Measurements from ENCODE around the gene RNF166. TPM values are rescaled to one million over a fixed set of nuclear protein-coding genes. Genes with fewer than 3 reads are reported as not detected.

Gene RNF166
- total and polyA plus RNA-seq, 2 donors (not counting 3 experiments of a cell fraction or from before 2014, with no cell fraction given): 27.6 to 38.8 TPM

DNA sequence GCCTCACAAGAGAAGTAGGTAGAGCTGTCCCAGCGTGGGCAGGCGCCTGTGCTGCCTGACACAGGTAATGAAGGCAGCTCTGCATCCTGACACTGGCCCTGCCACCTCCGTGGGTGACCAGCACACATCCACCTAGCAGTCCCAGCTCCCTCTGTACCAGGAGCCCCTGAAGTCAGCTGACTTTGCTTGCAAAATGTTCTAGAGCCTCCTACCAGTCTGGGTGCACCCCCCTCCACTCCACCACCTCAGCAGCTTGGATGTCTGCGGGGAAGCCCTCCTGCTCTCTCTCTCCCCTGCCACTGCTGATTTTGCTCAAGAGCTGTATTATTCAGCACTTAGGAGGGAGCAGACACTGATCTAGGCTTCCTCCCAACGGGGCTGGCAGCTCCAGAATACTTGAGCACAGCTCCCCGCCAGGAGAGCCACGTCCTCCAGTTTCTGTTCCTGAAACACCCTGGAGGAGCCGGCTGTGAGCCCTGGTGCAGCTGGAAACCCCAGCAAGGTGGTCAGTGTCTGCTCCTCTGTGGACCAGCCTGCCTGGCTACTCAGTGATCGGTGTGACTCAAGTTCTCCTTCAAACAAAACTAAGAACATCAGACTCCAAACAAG, 1.0 kb downstream of the RNF166 start:
- peak; percentile 22 for DNase-seq (ENCODE audit: low read depth, low spot score)
- H3K4me2 ChIP-seq (ENCODE audit: insufficient read depth, low read length): peak overlapping the region; percentile 91
- no peak overlapping the region for H2AFZ ChIP-seq (ENCODE audit: low read depth, low read length)
- no peak for FAIRE-seq
- H3K9ac ChIP-seq (replicated peaks; ENCODE audit: extremely low read depth, insufficient read depth, low read length): peak overlapping the region; percentile 42
- intact Hi-C loops (cut with micrococcal nuclease): no loop called here
- H3K79me2 ChIP-seq (ENCODE audit: control insufficient read depth, insufficient read depth, low read length): peaks cover 67% of the 10 kb centered on the region
- ChIA-PET CTCF (interaction anchor here (0.7 to 4.3 kb wide), 7 partner anchors 31 to 80 kb away, joined by 3 to 25 read pairs (median 3); partner anchors contain the start of genes MVD and PIEZO1), POLR2A (no interaction called here)
- H4K20me1 ChIP-seq (replicated peaks; ENCODE audit: control insufficient read depth, extremely low read depth, insufficient read depth, low read length): no peaks in the 10 kb centered on the region
- H3K27ac ChIP-seq (ENCODE audit: insufficient read depth, low read depth, low read length): peak overlapping the region; percentile 45
- H3K36me3 ChIP-seq (ENCODE audit: control insufficient read depth in 2 of 2, extremely low read depth in 1 of 2, insufficient read depth in 2 of 2, low read length in 2 of 2): peaks cover 0 to 3% of the 10 kb centered on the region in 2 experiments
- no peaks in the 10 kb centered on the region for H3K9me3 ChIP-seq (replicated peaks; ENCODE audit: control insufficient read depth, insufficient read depth, low read length)
- no peaks in the 10 kb centered on the region for H3K27me3 ChIP-seq (ENCODE audit: control insufficient read depth in 2 of 2, insufficient read depth in 2 of 2, low read length in 2 of 2)
- TF ChIP-seq JUN (IDR thresholded peaks at IDR 0.05; ENCODE audit: borderline replicate concordance, insufficient read depth, insufficient read length, low read depth) (no peak), POLR2A (IDR thresholded peaks at IDR 0.05; ENCODE audit: low read depth, low read length) (no peak), MYC (IDR thresholded peaks at IDR 0.05; ENCODE audit: low read depth, low read length) (no peak), FOS (IDR thresholded peaks at IDR 0.05; ENCODE audit: borderline replicate concordance, insufficient read depth, low read length) (no peak), EZH2 (IDR thresholded peaks at IDR 0.05; ENCODE audit: borderline replicate concordance, low read depth, low read length, severe bottlenecking) (no peak), POLR2AphosphoS5 (IDR thresholded peaks at IDR 0.05; ENCODE audit: insufficient read depth, low read depth, low read length) (no peak), GATA2 (IDR thresholded peaks at IDR 0.05; ENCODE audit: insufficient read depth, insufficient read length, low read depth, low read length) (no peak)
- TF ChIP-seq, protein P1, sequence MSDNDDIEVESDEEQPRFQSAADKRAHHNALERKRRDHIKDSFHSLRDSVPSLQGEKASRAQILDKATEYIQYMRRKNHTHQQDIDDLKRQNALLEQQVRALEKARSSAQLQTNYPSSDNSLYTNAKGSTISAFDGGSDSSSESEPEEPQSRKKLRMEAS (IDR thresholded peaks at IDR 0.05; ENCODE audit: insufficient read depth, insufficient read length): no peak
- TF ChIP-seq, protein P2, sequence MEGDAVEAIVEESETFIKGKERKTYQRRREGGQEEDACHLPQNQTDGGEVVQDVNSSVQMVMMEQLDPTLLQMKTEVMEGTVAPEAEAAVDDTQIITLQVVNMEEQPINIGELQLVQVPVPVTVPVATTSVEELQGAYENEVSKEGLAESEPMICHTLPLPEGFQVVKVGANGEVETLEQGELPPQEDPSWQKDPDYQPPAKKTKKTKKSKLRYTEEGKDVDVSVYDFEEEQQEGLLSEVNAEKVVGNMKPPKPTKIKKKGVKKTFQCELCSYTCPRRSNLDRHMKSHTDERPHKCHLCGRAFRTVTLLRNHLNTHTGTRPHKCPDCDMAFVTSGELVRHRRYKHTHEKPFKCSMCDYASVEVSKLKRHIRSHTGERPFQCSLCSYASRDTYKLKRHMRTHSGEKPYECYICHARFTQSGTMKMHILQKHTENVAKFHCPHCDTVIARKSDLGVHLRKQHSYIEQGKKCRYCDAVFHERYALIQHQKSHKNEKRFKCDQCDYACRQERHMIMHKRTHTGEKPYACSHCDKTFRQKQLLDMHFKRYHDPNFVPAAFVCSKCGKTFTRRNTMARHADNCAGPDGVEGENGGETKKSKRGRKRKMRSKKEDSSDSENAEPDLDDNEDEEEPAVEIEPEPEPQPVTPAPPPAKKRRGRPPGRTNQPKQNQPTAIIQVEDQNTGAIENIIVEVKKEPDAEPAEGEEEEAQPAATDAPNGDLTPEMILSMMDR (IDR thresholded peaks at IDR 0.05; ENCODE audit: extremely low read depth in 1 of 2, insufficient read depth in 1 of 2, low read depth in 1 of 2, low read length in 2 of 2): no peak
- peaks cover 56% of the 10 kb centered on the region for H3K4me1 ChIP-seq (ENCODE audit: control insufficient read depth, extremely low read depth, insufficient read depth, low read length)
- BruUV-seq (replicated peaks): no TSS peak
- no peaks in the 10 kb centered on the region for H3K9me1 ChIP-seq (replicated peaks; ENCODE audit: control insufficient read depth, extremely low read depth, insufficient read depth, low read length)
- peak overlapping the region; percentile 69 to 90 (median 79) for H3K4me3 ChIP-seq (replicated peaks in 1 of 3; ENCODE audit: insufficient read depth in 1 of 3, low read depth in 1 of 3, low read length in 3 of 3)
- dilution Hi-C loops (cut with MboI; ENCODE audit: extremely low pct_ligation_motif_present, low sequenced_read_pairs): no loop called here

All from endothelial cell of umbilical vein (primary cell).